WTC11 (cell line): Measurements from ENCODE around the gene POLD4.

Source experiments
- ATF1 ChIP-seq: sonication (generic); formaldehyde crosslinking; IDR thresholded peaks from 2 replicates; pipeline ENCODE4 v1.8.1; 2023; ENCODE audit warnings: mild to moderate bottlenecking, moderate library complexity, missing genetic modification reagents
- CTCF ChIP-seq: fragments of 200-600 bp; IDR thresholded peaks from 2 replicates; pipeline ENCODE4 v1.8.0; 2022; ENCODE audit warnings: antibody characterized with exemption
- EMX1 ChIP-seq: fragments of 250-450 bp; sonication (Bioruptor Pico); IDR thresholded peaks from 2 replicates; pipeline ENCODE4 v1.8.0; 2021; ENCODE audit warnings: mild to moderate bottlenecking
- OVOL2 ChIP-seq: fragments of 250-450 bp; sonication (Bioruptor Pico); IDR thresholded peaks from 2 replicates; pipeline ENCODE4 v1.9.0; 2021; ENCODE audit warnings: mild to moderate bottlenecking, borderline replicate concordance
- RELA ChIP-seq: sonication (generic); formaldehyde crosslinking; IDR thresholded peaks from 2 replicates; pipeline ENCODE4 v1.8.1; 2022; ENCODE audit warnings: missing genetic modification reagents, mild to moderate bottlenecking, borderline replicate concordance
- SOX15 ChIP-seq: fragments of 250-450 bp; sonication (Bioruptor Pico); IDR thresholded peaks from 2 replicates; pipeline ENCODE4 v1.9.0; 2021; ENCODE audit warnings: mild to moderate bottlenecking
- ZSCAN18 ChIP-seq: fragments of 250-450 bp; sonication (Bioruptor Pico); IDR thresholded peaks from 2 replicates; pipeline ENCODE4 v2.1.2; 2022; ENCODE audit warnings: mild to moderate bottlenecking, moderate library complexity
- TF ChIP-seq, protein P1 (sequence below): sonication (generic); formaldehyde crosslinking; conservative IDR thresholded peaks from 2 replicates; pipeline ENCODE4 v1.8.1; 2022; ENCODE audit warnings: mild to moderate bottlenecking, missing genetic modification reagents
- TF ChIP-seq, protein P2 (sequence below): sonication (generic); formaldehyde crosslinking; IDR thresholded peaks from 2 replicates; pipeline ENCODE4 v1.8.0; 2022; ENCODE audit warnings: mild to moderate bottlenecking, missing genetic modification reagents

GRCh38 chr11:67309166-67309565, 44.2 kb downstream of the POLD4 start:
- TF ChIP-seq, protein P1, sequence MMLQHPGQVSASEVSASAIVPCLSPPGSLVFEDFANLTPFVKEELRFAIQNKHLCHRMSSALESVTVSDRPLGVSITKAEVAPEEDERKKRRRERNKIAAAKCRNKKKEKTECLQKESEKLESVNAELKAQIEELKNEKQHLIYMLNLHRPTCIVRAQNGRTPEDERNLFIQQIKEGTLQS (CRISPR knock-in tag), result no peak
- TF ChIP-seq RELA (CRISPR knock-in tag), result no peak
- TF ChIP-seq CTCF, result no peak
- TF ChIP-seq OVOL2, result no peak
- no peak for TF ChIP-seq ATF1 (CRISPR knock-in tag)
- no peak for TF ChIP-seq SOX15 (CRISPR knock-in tag)
- no peak for TF ChIP-seq EMX1 (CRISPR knock-in tag)
- TF ChIP-seq, protein P2, sequence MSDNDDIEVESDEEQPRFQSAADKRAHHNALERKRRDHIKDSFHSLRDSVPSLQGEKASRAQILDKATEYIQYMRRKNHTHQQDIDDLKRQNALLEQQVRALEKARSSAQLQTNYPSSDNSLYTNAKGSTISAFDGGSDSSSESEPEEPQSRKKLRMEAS (CRISPR knock-in tag), result no peak
- no peak for TF ChIP-seq ZSCAN18 (CRISPR knock-in tag)
